ENCODE measurements around the gene TMPRSS12.
"Not testable (repeated sequence)": the region's sequence is repeated elsewhere in the genome, so short reads cannot be mapped to it uniquely, and the experiment has no call there.

TMPRSS12 gene

GRCh38 chr12:50842637-50843493 lies at the start of gene TMPRSS12:
TMPRSS12 (plus strand) TSS chr12:50842926; CDS start chr12:50842965, 39 bp downstream.
- no peak for DNase-seq

- no peak for DNase-seq
Measured at GRCh38 chr12:50799908-50800307, 42.8 kb upstream of the TMPRSS12 start.

- no peak for DNase-seq
Measured at GRCh38 chr12:50803230-50803875, 39.4 kb upstream of the TMPRSS12 start.

- no peak for DNase-seq
Measured at GRCh38 chr12:50806176-50806575, 36.5 kb upstream of the TMPRSS12 start.

GRCh38 chr12:50809131-50809530 lies 33.6 kb upstream of the TMPRSS12 start:
- DNase-seq = not testable (repeated sequence)

- not testable (repeated sequence) for DNase-seq
Measured at GRCh38 chr12:50814921-50815320, 27.8 kb upstream of the TMPRSS12 start.

- no peak for DNase-seq
Measured at GRCh38 chr12:50820177-50820576, 22.5 kb upstream of the TMPRSS12 start.

GRCh38 chr12:50822082-50822481 lies 20.6 kb upstream of the TMPRSS12 start:
- no peak for DNase-seq

GRCh38 chr12:50823724-50824123 lies 19.0 kb upstream of the TMPRSS12 start:
- not testable (repeated sequence) for DNase-seq

GRCh38 chr12:50824914-50825313 lies 17.8 kb upstream of the TMPRSS12 start:
- DNase-seq = no peak

- DNase-seq = no peak
Measured at GRCh38 chr12:50825372-50825838, 17.3 kb upstream of the TMPRSS12 start.

GRCh38 chr12:50828121-50828520 lies 14.6 kb upstream of the TMPRSS12 start:
- no peak for DNase-seq

- no peak for DNase-seq
Measured at GRCh38 chr12:50828886-50829285, 13.8 kb upstream of the TMPRSS12 start.

GRCh38 chr12:50833801-50834200 lies 8.9 kb upstream of the TMPRSS12 start:
- not testable (repeated sequence) for DNase-seq

- DNase-seq = no peak
Measured at GRCh38 chr12:50839042-50839441, 3.7 kb upstream of the TMPRSS12 start.

- no peak for DNase-seq
Measured at GRCh38 chr12:50840809-50841487, 1.8 kb upstream of the TMPRSS12 start.

- no peak for DNase-seq
Measured at GRCh38 chr12:50841716-50842531, 802 bp upstream of the TMPRSS12 start.

GRCh38 chr12:50845021-50845647 lies 2.4 kb downstream of the TMPRSS12 start:
- DNase-seq = no peak

GRCh38 chr12:50848963-50849362 lies 6.2 kb downstream of the TMPRSS12 start:
- no peak for DNase-seq

- not testable (repeated sequence) for DNase-seq
Measured at GRCh38 chr12:50855218-50855617, 12.5 kb downstream of the TMPRSS12 start.

GRCh38 chr12:50855679-50856078 lies 13.0 kb downstream of the TMPRSS12 start:
- not testable (repeated sequence) for DNase-seq
